Endothelial cell of umbilical vein (primary cell): ENCODE measurements around the gene KAZN.

ENCODE experiments used
- CTCF ChIP-seq, 2 donors: IDR thresholded peaks; 1 replicate in 1 of 2; 2 replicates in 1 of 2; pipeline ENCODE4 v1.5.1; 2011; ENCODE audit warnings: low read length in 2 of 2, mild to moderate bottlenecking in 2 of 2, moderate library complexity in 2 of 2, control low read depth in 1 of 2, inconsistent platforms in 1 of 2, low read depth in 1 of 2; ENCODE audit not compliant: insufficient read depth in 1 of 2; ENCODE audit errors: extremely low read depth in 1 of 2
- EZH2 ChIP-seq: IDR thresholded peaks from 2 replicates; pipeline ENCODE4 v1.6.1; 2012; ENCODE audit warnings: borderline replicate concordance, low read depth, mild to moderate bottlenecking, moderate library complexity, low read length, inconsistent platforms; ENCODE audit not compliant: severe bottlenecking
- POLR2A ChIP-seq: IDR thresholded peaks from 2 replicates; pipeline ENCODE4 v1.6.1; 2012; ENCODE audit warnings: low read depth, mild to moderate bottlenecking, control low read depth, low read length
- POLR2AphosphoS5 ChIP-seq: IDR thresholded peaks from 2 replicates; pipeline ENCODE4 v1.6.1; 2012; ENCODE audit warnings: low read depth, mild to moderate bottlenecking, control low read depth, low read length, moderate library complexity; ENCODE audit not compliant: insufficient read depth

GRCh38 chr1:14944471-14944985 lies 346.0 kb downstream of the KAZN start:
- TF ChIP-seq CTCF (IDR thresholded peaks at IDR 0.05; ENCODE audit: extremely low read depth in 1 of 2, insufficient read depth in 1 of 2, low read depth in 1 of 2, low read length in 2 of 2) (no peak), EZH2 (no peak), POLR2AphosphoS5 (no peak), POLR2A (no peak)
